Hepatocyte (in vitro differentiated cells): ENCODE results near the gene ARSG. TPM values are rescaled to one million over a fixed set of nuclear protein-coding genes. Genes with fewer than 3 reads are reported as not detected.
"Not testable (repeated sequence)": the region's sequence is repeated elsewhere in the genome, so short reads cannot be mapped to it uniquely, and the experiment has no call there.

Source experiments
- DNase-seq: peaks from one replicate; pipeline ENCODE4 v3.0.0-alpha.2; 2016; ENCODE audit warnings: low spot score
- H2AFZ ChIP-seq: fragments of 200-600 bp; sonication (generic); 2 replicates; pipeline ENCODE4 v1.6.0; 2016; ENCODE audit warnings: antibody characterized with exemption, mild to moderate bottlenecking
- H3K27ac ChIP-seq: fragments of 200-600 bp; sonication (generic); 2 replicates; pipeline ENCODE4 v1.5.1; 2016; ENCODE audit warnings: mild to moderate bottlenecking
- H3K27me3 ChIP-seq: fragments of 200-600 bp; sonication (generic); 2 replicates; pipeline ENCODE4 v1.6.1; 2016
- H3K36me3 ChIP-seq: fragments of 200-600 bp; sonication (generic); replicated peaks from 2 replicates; pipeline ENCODE4 v1.5.1; 2016; ENCODE audit warnings: low read depth; ENCODE audit not compliant: insufficient read depth
- H3K4me1 ChIP-seq: fragments of 200-600 bp; sonication (generic); 2 replicates; pipeline ENCODE4 v1.5.1; 2016; ENCODE audit warnings: mild to moderate bottlenecking, moderate library complexity; ENCODE audit not compliant: insufficient read depth
- H3K4me2 ChIP-seq: fragments of 200-600 bp; sonication (generic); 2 replicates; pipeline ENCODE4 v1.6.0; 2016
- H3K4me3 ChIP-seq: fragments of 200-600 bp; sonication (generic); 2 replicates; pipeline ENCODE4 v1.5.1; 2016; ENCODE audit warnings: mild to moderate bottlenecking
- H3K79me2 ChIP-seq: fragments of 200-600 bp; sonication (generic); 2 replicates; pipeline ENCODE4 v1.6.0; 2017; ENCODE audit warnings: mild to moderate bottlenecking
- H3K9me2 ChIP-seq: fragments of 200-600 bp; sonication (generic); replicated peaks from 2 replicates; pipeline ENCODE4 v1.6.0; 2017; ENCODE audit warnings: mild to moderate bottlenecking; ENCODE audit not compliant: insufficient read depth
- H3K9me3 ChIP-seq: fragments of 200-600 bp; sonication (generic); 2 replicates; pipeline ENCODE4 v1.5.1; 2016; ENCODE audit warnings: low read depth, mild to moderate bottlenecking
- H4K20me1 ChIP-seq: fragments of 200-600 bp; sonication (generic); 2 replicates; pipeline ENCODE4 v1.6.0; 2016; ENCODE audit warnings: mild to moderate bottlenecking; ENCODE audit not compliant: insufficient read depth, poor library complexity, severe bottlenecking
- EZH2 ChIP-seq: fragments of 200-600 bp; sonication (generic); IDR thresholded peaks from 2 replicates; pipeline ENCODE4 v1.6.1; 2016; ENCODE audit warnings: antibody characterized with exemption, mild to moderate bottlenecking, borderline replicate concordance
- EZH2phosphoT487 ChIP-seq: fragments of 200-600 bp; sonication (generic); IDR thresholded peaks from one replicate; pipeline ENCODE4 v1.6.1; 2018; ENCODE audit warnings: antibody characterized with exemption, mild to moderate bottlenecking, low read depth, moderate library complexity; ENCODE audit not compliant: unreplicated experiment, severe bottlenecking
- WGBS: methylation state at CpG from one replicate; pipeline ENCODE4 v1.1.6; 2016; ENCODE audit warnings: low lambda C conversion rate; ENCODE audit errors: missing lambda C conversion rate; 5-methylcytosine and 5-hydroxymethylcytosine counted together
- polyA plus RNA-seq: library from polyadenylated mRNA; unstranded; fragments of >200 nt; fragmentation: Nextera tagmentation; extraction: Ambion mirVana; gene quantifications from 2 replicates; pipeline ENCODE4 v1.2.1, GENCODE V29; 2016
- total RNA-seq: library from RNA; depleted of rRNA; stranded (reverse); fragments of >200 nt; gene quantifications from 2 replicates; pipeline ENCODE4 v1.2.3, GENCODE V29; 2014
- TF ChIP-seq, protein P1 (sequence below): fragments of 200-600 bp; sonication (generic); IDR thresholded peaks from 2 replicates; pipeline ENCODE4 v1.5.1; 2016; ENCODE audit warnings: antibody characterized with exemption, mild to moderate bottlenecking; ENCODE audit not compliant: poor library complexity

ARSG gene
- total and polyA plus RNA-seq, 2 experiments from 2014 or later, result 1.3 to 1.4 TPM

DNA sequence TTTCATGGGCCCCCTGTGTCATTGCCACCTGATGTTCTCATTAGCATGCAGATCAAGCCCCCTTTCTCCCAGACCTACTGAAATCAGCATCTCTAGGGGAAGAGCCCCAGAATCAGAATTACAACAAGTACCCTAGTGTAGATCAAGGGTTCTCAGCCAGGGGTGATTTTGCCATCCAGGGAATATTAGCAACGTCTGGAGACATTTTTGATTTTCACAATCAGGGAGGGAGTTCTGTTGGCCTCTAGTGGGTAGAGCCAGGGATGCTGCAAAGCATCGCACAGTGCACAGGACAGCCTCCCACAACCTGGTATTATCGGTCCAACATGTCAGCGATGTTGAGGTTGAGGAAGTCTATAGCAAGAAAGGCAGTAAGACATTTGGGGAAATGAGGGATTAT lies 36.1 kb upstream of the ARSG start:
- H3K9me2 ChIP-seq, result no peaks in the 10 kb centered on the region
- DNase-seq, result no peak
- no peak overlapping the region for H3K27ac ChIP-seq
- no peaks in the 10 kb centered on the region for H3K36me3 ChIP-seq
- H3K4me3 ChIP-seq, result no peak overlapping the region
- 93% methylated on average over 4 of the region's 4 CpGs for WGBS
- H3K4me2 ChIP-seq, result no peak overlapping the region
- H4K20me1 ChIP-seq, result no peaks in the 10 kb centered on the region
- no peaks in the 10 kb centered on the region for H3K9me3 ChIP-seq
- H3K79me2 ChIP-seq, result no peaks in the 10 kb centered on the region
- TF ChIP-seq EZH2 (no peak), EZH2phosphoT487 (no peak)
- TF ChIP-seq, protein P1, sequence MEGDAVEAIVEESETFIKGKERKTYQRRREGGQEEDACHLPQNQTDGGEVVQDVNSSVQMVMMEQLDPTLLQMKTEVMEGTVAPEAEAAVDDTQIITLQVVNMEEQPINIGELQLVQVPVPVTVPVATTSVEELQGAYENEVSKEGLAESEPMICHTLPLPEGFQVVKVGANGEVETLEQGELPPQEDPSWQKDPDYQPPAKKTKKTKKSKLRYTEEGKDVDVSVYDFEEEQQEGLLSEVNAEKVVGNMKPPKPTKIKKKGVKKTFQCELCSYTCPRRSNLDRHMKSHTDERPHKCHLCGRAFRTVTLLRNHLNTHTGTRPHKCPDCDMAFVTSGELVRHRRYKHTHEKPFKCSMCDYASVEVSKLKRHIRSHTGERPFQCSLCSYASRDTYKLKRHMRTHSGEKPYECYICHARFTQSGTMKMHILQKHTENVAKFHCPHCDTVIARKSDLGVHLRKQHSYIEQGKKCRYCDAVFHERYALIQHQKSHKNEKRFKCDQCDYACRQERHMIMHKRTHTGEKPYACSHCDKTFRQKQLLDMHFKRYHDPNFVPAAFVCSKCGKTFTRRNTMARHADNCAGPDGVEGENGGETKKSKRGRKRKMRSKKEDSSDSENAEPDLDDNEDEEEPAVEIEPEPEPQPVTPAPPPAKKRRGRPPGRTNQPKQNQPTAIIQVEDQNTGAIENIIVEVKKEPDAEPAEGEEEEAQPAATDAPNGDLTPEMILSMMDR, result no peak
- H3K4me1 ChIP-seq, result no peaks in the 10 kb centered on the region
- no peak overlapping the region for H2AFZ ChIP-seq
- no peaks in the 10 kb centered on the region for H3K27me3 ChIP-seq

DNA sequence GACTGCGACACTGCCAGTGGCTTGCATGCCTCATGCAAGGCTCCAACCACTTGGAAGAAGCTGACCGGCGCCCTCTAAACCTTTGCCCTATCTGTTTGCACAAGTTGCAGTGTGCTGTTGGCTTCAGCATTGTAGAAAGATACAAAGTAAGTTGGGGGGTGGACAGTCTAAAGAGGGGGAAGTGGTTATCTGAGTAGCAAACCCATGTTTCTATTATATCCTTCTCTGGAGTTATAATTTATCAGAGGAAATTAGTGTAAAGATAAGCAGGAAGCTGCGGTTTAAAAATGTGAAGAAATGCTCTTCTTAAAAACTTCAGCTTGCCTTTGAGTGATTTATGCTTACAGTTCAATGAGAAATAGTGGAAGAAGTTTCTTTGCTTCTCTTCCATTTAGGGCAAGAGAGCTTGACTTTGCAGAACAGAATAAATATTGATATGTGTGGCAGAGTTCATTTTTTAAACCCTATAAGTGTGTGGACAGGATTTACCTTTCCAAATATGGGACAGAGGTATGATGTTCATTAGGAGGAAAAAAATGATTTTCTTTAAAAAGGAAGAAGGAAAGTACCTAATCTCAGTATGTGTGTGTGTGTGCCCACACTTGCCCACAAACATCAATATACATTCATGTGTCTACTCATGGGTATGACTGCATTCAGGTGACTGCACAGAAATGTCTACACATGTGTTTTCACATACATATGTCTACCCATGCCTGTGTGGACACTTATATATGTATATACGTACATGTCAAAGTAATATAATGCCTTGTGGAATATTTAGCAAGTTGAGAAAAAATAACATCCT lies 35.4 kb upstream of the ARSG start:
- Histone ChIP-seq H3K9me3 (no peaks in the 10 kb centered on the region), H3K4me1 (no peaks in the 10 kb centered on the region), H3K4me3 (no peak overlapping the region), H3K27ac (no peak overlapping the region), H3K27me3 (no peaks in the 10 kb centered on the region), H3K79me2 (no peaks in the 10 kb centered on the region), H4K20me1 (no peaks in the 10 kb centered on the region), H2AFZ (no peak overlapping the region), H3K4me2 (no peak overlapping the region), H3K36me3 (no peaks in the 10 kb centered on the region), H3K9me2 (no peaks in the 10 kb centered on the region)
- 73% methylated on average over 5 of the region's 5 CpGs for WGBS
- TF ChIP-seq EZH2 (no peak), EZH2phosphoT487 (no peak)
- TF ChIP-seq, protein P1, result no peak
- no peak for DNase-seq

DNA sequence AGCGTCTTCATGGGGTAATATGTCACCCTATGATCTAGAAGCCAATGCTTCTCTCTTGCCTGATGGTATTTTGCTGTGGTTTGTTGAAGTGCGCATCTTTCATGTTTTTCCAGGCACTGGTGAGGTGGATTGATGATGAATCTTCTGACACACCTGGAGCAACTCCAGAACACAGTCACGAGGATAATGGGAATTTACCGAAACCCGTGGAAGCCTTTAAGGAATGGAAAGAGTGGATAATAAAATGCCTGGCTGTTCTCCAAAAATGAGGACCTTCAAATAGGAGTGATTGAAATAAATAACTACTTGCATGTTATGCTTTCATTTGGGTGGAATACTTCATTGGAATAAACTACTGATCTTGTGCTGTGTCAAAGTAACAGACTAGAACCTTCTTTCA lies 34.6 kb upstream of the ARSG start:
- WGBS, result 93% methylated on average over 5 of the region's 5 CpGs
- not testable (repeated sequence) for H3K4me3 ChIP-seq, H3K27ac ChIP-seq, H4K20me1 ChIP-seq, H3K4me2 ChIP-seq, H2AFZ ChIP-seq, DNase-seq, H3K79me2 ChIP-seq, H3K36me3 ChIP-seq, H3K27me3 ChIP-seq, H3K4me1 ChIP-seq, H3K9me2 ChIP-seq, H3K9me3 ChIP-seq

DNA sequence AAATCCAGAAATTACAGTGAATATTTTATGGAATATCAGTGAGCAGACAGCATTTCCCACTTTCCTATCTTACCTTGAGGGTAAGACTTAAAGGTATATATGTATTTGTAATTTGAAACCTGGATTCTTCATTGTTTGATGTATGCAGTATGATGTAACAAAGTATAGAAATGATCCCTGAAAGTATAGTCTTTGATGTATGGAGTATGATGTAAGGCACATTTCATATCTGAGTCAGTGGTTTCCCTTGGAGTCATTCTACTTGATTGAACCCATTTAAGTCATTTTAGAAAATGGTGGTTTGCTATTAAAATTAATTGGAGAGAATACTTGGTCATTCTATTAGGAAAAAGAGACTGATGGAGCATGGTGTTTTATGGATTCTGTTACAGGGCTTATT lies 33.4 kb upstream of the ARSG start:
- DNase-seq, result no peak
- TF ChIP-seq, protein P1, result no peak
- TF ChIP-seq EZH2phosphoT487 (no peak), EZH2 (no peak)
- Histone ChIP-seq H3K4me2 (no peak overlapping the region), H3K79me2 (no peaks in the 10 kb centered on the region), H3K9me2 (no peaks in the 10 kb centered on the region), H3K36me3 (no peaks in the 10 kb centered on the region), H4K20me1 (no peaks in the 10 kb centered on the region), H3K4me1 (no peaks in the 10 kb centered on the region), H3K27me3 (no peaks in the 10 kb centered on the region), H3K4me3 (no peak overlapping the region), H2AFZ (no peak overlapping the region), H3K9me3 (no peaks in the 10 kb centered on the region), H3K27ac (no peak overlapping the region)

DNA sequence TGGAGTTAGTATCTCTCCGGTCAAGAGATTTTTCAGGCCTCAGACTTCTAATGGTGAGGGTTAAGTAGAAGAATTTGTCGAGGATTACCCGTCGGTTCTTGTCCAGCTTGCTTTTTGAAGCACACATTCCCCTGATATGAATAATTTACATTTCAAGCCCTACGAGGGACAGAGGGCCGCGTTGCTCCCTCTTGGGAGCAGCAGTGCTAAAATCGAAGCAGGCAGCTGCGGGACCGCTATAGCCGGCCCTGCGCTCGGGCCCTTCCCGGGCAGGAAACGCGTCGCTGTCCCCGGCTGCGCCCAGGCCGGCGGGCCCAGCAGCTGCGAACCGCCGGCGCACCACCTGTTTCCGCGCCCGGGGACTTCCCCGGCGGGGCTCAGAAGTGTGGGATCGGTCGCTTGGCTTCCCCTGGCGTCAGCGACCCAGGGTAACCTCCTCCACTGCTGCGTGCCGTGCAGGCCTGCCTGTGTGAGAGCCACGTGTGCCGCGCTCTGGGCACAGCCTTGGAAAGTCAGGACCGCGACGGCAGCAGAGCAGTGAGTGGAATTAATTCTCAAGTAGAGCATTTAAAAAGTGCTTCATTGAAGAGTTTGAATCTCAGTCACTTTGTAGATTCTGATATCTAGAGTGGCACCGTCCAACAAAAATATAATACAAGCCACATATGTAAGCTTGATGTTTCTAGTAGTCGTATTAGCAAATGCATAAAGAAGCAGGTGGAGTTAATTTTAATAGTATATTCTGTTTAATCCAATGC lies 32.2 kb upstream of the ARSG start:
- not testable (repeated sequence) for H3K27me3 ChIP-seq, H3K4me1 ChIP-seq, H3K36me3 ChIP-seq, H3K4me3 ChIP-seq, H3K9me3 ChIP-seq, H3K9me2 ChIP-seq, H4K20me1 ChIP-seq, H3K79me2 ChIP-seq
- Histone ChIP-seq H3K27ac (peak overlapping the region; percentile 39), H3K4me2 (peak overlapping the region; percentile 63), H2AFZ (peak overlapping the region; percentile 33)
- WGBS, result 11% methylated on average over 40 of the region's 44 CpGs
- DNase-seq, result peak; percentile 56

DNA sequence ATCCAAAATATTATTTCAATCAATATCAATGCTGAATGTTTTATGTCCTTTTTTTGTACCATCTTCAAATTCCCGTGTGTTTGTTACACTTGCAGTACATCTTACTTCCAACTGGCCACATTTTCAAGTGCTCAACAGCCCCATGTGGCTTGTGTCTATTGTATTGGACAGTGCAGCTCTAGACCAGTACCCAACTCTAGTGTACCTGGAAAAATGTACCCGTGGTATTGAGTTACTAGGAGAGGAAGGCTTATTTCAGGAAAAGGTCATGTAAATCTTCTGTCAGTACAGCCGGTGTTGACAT lies 31.7 kb upstream of the ARSG start:
- H3K27ac ChIP-seq, H3K4me2 ChIP-seq, H3K27me3 ChIP-seq, DNase-seq, H2AFZ ChIP-seq, H4K20me1 ChIP-seq, H3K4me1 ChIP-seq, H3K9me2 ChIP-seq, H3K79me2 ChIP-seq, H3K4me3 ChIP-seq, H3K36me3 ChIP-seq, H3K9me3 ChIP-seq: not testable (repeated sequence)
- 74% methylated on average over 3 of the region's 3 CpGs for WGBS
